Body of pancreas (tissue), 4 donors: Measurements from ENCODE around the gene CCL11. TPM values are rescaled to one million over a fixed set of nuclear protein-coding genes. Genes with fewer than 3 reads are reported as not detected.

Source experiments
- ATAC-seq: fragments of 150-250 bp; one replicate; pipeline ENCODE4 v1.9.1; 2016
- DNase-seq, 4 donors: peaks; one replicate each; pipeline ENCODE4 v3.0.0-alpha.2; 2019
- H3K27ac ChIP-seq, 4 donors: fragments of 200-600 bp; sonication (generic); 1 replicate in 3 of 4; 2 replicates in 1 of 4; pipeline versions ENCODE4 v1.5.1 to v1.6.1; 2016 to 2019; ENCODE audit warnings: mild to moderate bottlenecking in 1 of 4, mixed read lengths in 1 of 4, moderate library complexity in 1 of 4
- H3K27me3 ChIP-seq, 2 donors: fragments of 200-600 bp; sonication (generic); one replicate each; pipeline ENCODE4 v1.6.0; 2016; ENCODE audit warnings: mild to moderate bottlenecking in 1 of 2
- H3K36me3 ChIP-seq, 2 donors: fragments of 200-600 bp; sonication (generic); replicated peaks in 1 of 2; 2 replicates each; pipeline ENCODE4 v1.5.1; 2016; ENCODE audit warnings: low read depth in 2 of 2; ENCODE audit not compliant: insufficient read depth in 1 of 2
- H3K4me1 ChIP-seq: fragments of 200-600 bp; sonication (generic); one replicate; pipeline ENCODE4 v1.6.0; 2016
- H3K4me3 ChIP-seq, 2 donors: fragments of 200-600 bp; sonication (generic); 1 replicate in 1 of 2; 2 replicates in 1 of 2; pipeline ENCODE4 v1.5.1; 2016 to 2019
- H3K9me3 ChIP-seq, 3 donors: fragments of 200-600 bp; sonication (generic); 1 replicate in 2 of 3; 2 replicates in 1 of 3; pipeline ENCODE4 v1.5.1; 2016
- POLR2A ChIP-seq, 3 donors: fragments of 450-650 bp; IDR thresholded peaks; one replicate each; pipeline ENCODE4 v1.6.1; 2016; ENCODE audit warnings: antibody characterized with exemption in 3 of 3, mild to moderate bottlenecking in 2 of 3
- WGBS, 2 donors: methylation state at CpG; one replicate each; pipeline ENCODE4 v1.1.5; 2017; 5-methylcytosine and 5-hydroxymethylcytosine counted together
- intact Hi-C: fragments of 100-400 bp; cut with DNase I; formaldehyde crosslinking; loops from one replicate; pipeline ENCODE4 v1.15.1; 2023
- total RNA-seq, 2 donors: library from RNA; depleted of rRNA; stranded (reverse); fragments of >200 nt; gene quantifications; one replicate each; pipeline ENCODE4 v1.1.0, GENCODE V29; 2016
- TF ChIP-seq, protein P1 (sequence below), 7 experiments: fragments of 450-650 bp in 4 of 7; fragments of 200-600 bp in 3 of 7; sonication (generic) in 3 of 7; IDR thresholded peaks; one replicate each; pipeline ENCODE4 v1.5.1; 2016 to 2019; ENCODE audit warnings: antibody characterized with exemption in 7 of 7

The CCL11 gene
- total RNA-seq, 2 donors from 2014 or later = not detected

DNA sequence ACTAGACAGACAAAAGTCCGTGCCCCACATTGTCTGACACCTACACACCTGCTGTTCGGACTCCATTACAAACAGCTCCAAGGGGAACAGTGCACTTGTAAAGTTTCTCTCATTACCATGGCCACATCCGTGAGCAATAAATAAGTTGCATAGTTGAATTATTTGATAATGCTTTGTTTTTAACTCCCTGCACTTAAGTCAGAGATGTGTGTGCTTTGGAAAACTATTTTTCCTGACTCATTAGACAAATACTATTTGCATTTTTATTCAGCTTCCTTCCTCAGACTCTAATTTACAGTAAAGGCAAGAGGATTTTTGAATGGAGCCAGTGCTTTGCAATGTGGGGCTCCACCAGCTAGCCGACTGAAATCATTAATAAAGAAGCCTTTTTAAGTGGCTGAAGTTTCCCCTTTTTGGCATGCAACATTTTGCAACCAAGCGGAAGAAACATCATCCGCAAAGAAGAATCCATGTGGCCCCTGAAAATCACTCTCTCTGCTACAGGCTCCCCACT, 37.0 kb upstream of the CCL11 start:
- no peaks in the 10 kb centered on the region for H3K36me3 ChIP-seq
- TF ChIP-seq POLR2A (IDR thresholded peaks at IDR 0.05) = no peak
- TF ChIP-seq, protein P1, sequence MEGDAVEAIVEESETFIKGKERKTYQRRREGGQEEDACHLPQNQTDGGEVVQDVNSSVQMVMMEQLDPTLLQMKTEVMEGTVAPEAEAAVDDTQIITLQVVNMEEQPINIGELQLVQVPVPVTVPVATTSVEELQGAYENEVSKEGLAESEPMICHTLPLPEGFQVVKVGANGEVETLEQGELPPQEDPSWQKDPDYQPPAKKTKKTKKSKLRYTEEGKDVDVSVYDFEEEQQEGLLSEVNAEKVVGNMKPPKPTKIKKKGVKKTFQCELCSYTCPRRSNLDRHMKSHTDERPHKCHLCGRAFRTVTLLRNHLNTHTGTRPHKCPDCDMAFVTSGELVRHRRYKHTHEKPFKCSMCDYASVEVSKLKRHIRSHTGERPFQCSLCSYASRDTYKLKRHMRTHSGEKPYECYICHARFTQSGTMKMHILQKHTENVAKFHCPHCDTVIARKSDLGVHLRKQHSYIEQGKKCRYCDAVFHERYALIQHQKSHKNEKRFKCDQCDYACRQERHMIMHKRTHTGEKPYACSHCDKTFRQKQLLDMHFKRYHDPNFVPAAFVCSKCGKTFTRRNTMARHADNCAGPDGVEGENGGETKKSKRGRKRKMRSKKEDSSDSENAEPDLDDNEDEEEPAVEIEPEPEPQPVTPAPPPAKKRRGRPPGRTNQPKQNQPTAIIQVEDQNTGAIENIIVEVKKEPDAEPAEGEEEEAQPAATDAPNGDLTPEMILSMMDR (IDR thresholded peaks at IDR 0.05) = no peak
- ATAC-seq (peak; percentile 54), DNase-seq (no peak)
- H3K4me1 ChIP-seq = peaks cover 60% of the 10 kb centered on the region
- WGBS, 2 donors = 35 to 55% methylated on average over 6 of the region's 6 CpGs
- intact Hi-C loops = no loop called here
- H3K4me3 ChIP-seq = no peak overlapping the region
- no peaks in the 10 kb centered on the region for H3K9me3 ChIP-seq
- H3K27me3 ChIP-seq = no peaks in the 10 kb centered on the region
- H3K27ac ChIP-seq = peak overlapping the region in 3 of 4 donors; percentile 53 to 86 (median 83)

DNA sequence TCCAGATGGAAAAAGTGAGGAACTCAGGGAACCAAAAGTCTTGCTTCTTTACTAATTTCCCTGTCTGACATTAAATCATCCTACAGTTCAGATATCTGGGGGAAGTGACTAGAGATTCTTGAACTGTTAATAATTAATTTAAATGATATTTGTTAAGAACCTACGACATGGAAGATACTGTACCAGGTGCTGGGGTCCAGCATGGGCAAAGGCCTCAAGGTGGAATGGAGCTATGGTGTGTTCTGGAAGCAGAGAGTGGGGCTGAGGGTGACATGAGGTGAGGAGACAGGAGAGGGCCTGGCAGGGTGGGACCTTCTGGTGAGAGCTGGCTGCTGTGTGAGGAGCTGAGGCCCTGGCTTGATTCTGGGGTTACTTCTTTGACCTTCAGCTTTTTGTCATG, 36.5 kb upstream of the CCL11 start:
- 10 to 13% methylated on average over 1 of the region's 1 CpG for WGBS, 2 donors
- H3K4me3 ChIP-seq = no peak overlapping the region
- no peaks in the 10 kb centered on the region for H3K27me3 ChIP-seq
- peaks cover 65% of the 10 kb centered on the region for H3K4me1 ChIP-seq
- no peak for ATAC-seq
- no peaks in the 10 kb centered on the region for H3K9me3 ChIP-seq
- no peak for DNase-seq
- no peaks in the 10 kb centered on the region for H3K36me3 ChIP-seq
- TF ChIP-seq, protein P1 (IDR thresholded peaks at IDR 0.05) = no peak
- TF ChIP-seq POLR2A (IDR thresholded peaks at IDR 0.05) = no peak
- peak overlapping the region in 3 of 4 donors; percentile 53 to 86 (median 83) for H3K27ac ChIP-seq
- intact Hi-C loops = no loop called here

DNA sequence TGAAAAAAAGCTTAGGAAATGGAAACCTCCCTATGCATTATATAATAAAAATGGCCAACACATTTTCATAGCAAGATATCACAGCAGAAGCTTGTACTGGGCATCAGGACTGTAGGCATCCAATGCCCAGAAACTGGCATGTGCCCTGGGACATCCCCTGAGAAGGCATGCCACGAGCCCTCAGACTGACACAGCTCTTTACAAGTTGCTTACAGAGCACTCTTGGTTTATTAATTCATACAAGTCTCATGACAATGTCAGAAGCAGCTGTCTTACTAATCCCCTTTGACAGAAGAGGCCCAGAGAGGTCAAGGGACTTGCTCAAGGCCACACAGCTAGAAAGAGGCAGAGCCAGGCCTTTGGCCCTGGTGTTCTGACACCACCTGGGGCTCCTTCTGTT, 36.1 kb upstream of the CCL11 start:
- peaks cover 69% of the 10 kb centered on the region for H3K4me1 ChIP-seq

DNA sequence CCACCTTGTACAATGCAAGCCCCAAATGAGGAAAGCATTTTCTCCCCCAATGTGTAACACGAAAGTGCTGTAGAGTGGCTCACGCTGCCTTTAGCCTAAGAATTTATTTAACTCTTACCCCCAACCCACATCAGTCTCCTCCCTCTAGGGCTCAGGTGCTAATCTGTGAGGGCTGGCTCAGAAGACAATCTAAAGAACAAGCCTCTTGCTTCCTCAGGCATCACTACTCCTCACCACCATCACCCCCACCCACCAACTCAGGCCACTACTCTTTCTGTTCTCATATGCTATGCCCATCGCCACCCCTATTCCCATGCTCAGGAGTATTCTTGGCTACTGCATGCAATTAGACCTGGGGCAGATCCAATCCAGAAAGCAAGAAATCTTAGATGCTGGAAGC, 34.4 kb upstream of the CCL11 start:
- WGBS, 2 donors = 52 to 67% methylated on average over 3 of the region's 3 CpGs
- TF ChIP-seq, protein P1 (IDR thresholded peaks at IDR 0.05) = no peak
- no peak for TF ChIP-seq POLR2A (IDR thresholded peaks at IDR 0.05)
- ATAC-seq (no peak), DNase-seq (no peak)
- no peaks in the 10 kb centered on the region for H3K27me3 ChIP-seq
- no peaks in the 10 kb centered on the region for H3K36me3 ChIP-seq
- H3K4me3 ChIP-seq = no peak overlapping the region
- intact Hi-C loops = no loop called here
- H3K27ac ChIP-seq = peak overlapping the region in 3 of 4 donors; percentile 81 to 86 (median 83)
- peaks cover 76% of the 10 kb centered on the region for H3K4me1 ChIP-seq
- H3K9me3 ChIP-seq = no peaks in the 10 kb centered on the region

More for the DNA sequence above, 36.1 kb upstream of the CCL11 start:
- intact Hi-C loops = no loop called here
- H3K4me3 ChIP-seq = no peak overlapping the region
- peak overlapping the region in 3 of 4 donors; percentile 53 to 86 (median 83) for H3K27ac ChIP-seq
- TF ChIP-seq, protein P1 (IDR thresholded peaks at IDR 0.05) = no peak
- no peak for TF ChIP-seq POLR2A (IDR thresholded peaks at IDR 0.05)
- no peaks in the 10 kb centered on the region for H3K36me3 ChIP-seq
- H3K9me3 ChIP-seq = no peaks in the 10 kb centered on the region
- DNase-seq = peak in 1 of 4 donors; percentile 49
- no peaks in the 10 kb centered on the region for H3K27me3 ChIP-seq
- ATAC-seq = no peak
- WGBS, 2 donors = 22 to 61% methylated on average over 1 of the region's 1 CpG

DNA sequence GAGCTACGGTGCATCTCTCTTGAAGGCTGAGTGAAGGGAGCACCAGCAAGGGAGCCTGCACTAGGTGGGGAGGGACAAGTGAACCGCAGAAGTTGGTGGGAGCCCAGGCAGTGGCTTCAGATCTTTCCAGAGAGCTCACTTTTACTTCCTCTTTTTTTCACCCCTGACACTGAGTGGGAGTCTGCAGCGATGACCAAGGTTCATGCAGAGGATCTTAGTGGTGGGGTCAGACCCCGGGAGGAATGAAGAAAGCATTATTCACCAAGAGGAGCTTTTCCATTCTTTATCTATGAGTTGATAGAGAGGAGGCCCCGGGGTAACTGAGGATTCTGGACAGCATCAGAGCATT, 33.5 kb upstream of the CCL11 start:
- DNase-seq = peak in 1 of 4 donors; percentile 21
- H3K36me3 ChIP-seq = no peaks in the 10 kb centered on the region
- peaks cover 81% of the 10 kb centered on the region for H3K4me1 ChIP-seq
- no peaks in the 10 kb centered on the region for H3K27me3 ChIP-seq
- peak overlapping the region; percentile 65 to 86 (median 82) for H3K27ac ChIP-seq
- intact Hi-C loops = no loop called here
- no peak overlapping the region for H3K4me3 ChIP-seq
- no peak for TF ChIP-seq POLR2A (IDR thresholded peaks at IDR 0.05)
- TF ChIP-seq, protein P1 (IDR thresholded peaks at IDR 0.05) = no peak
- no peaks in the 10 kb centered on the region for H3K9me3 ChIP-seq
- 25 to 36% methylated on average over 5 of the region's 5 CpGs for WGBS, 2 donors
- no peak for ATAC-seq
